OCI-LY3 (cell line): ENCODE measurements around the gene SWT1.

Source experiments
- EZH2phosphoT487 ChIP-seq: fragments of 200-600 bp; shearing (Covaris generic); IDR thresholded peaks from 2 replicates; pipeline ENCODE4 v1.6.1; 2018; ENCODE audit warnings: antibody characterized with exemption, mixed run types, low read depth
- TF ChIP-seq, protein P1 (sequence below): fragments of 200-600, 300-600 bp; sonication (generic); IDR thresholded peaks from 2 replicates; pipeline ENCODE4 v1.5.1; 2014; ENCODE audit warnings: antibody characterized with exemption, low read length, low read depth

- TF ChIP-seq, protein P1, sequence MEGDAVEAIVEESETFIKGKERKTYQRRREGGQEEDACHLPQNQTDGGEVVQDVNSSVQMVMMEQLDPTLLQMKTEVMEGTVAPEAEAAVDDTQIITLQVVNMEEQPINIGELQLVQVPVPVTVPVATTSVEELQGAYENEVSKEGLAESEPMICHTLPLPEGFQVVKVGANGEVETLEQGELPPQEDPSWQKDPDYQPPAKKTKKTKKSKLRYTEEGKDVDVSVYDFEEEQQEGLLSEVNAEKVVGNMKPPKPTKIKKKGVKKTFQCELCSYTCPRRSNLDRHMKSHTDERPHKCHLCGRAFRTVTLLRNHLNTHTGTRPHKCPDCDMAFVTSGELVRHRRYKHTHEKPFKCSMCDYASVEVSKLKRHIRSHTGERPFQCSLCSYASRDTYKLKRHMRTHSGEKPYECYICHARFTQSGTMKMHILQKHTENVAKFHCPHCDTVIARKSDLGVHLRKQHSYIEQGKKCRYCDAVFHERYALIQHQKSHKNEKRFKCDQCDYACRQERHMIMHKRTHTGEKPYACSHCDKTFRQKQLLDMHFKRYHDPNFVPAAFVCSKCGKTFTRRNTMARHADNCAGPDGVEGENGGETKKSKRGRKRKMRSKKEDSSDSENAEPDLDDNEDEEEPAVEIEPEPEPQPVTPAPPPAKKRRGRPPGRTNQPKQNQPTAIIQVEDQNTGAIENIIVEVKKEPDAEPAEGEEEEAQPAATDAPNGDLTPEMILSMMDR = no peak
- TF ChIP-seq EZH2phosphoT487 = no peak
These were observed 18.9 kb upstream of the SWT1 start for GRCh38 chr1:185137896-185138545.
